Lower leg skin (tissue), 4 donors: ENCODE results near the gene SYS1. TPM values are rescaled to one million over a fixed set of nuclear protein-coding genes. Genes with fewer than 3 reads are reported as not detected.

ENCODE experiments used
- DNase-seq, 2 donors: peaks; one replicate each; pipeline ENCODE4 v3.0.0-alpha.2; 2019; ENCODE audit warnings: low spot score in 2 of 2
- H3K4me3 ChIP-seq: fragments of 200-600 bp; sonication (generic); 2 replicates; pipeline ENCODE4 v1.5.1; 2017; ENCODE audit warnings: mild to moderate bottlenecking, low read depth; ENCODE audit not compliant: poor library complexity, severe bottlenecking
- CTCF ChIP-seq, 3 donors: fragments of 450-650 bp; IDR thresholded peaks; one replicate each; pipeline ENCODE4 v1.5.1; 2016; ENCODE audit warnings: antibody characterized with exemption in 3 of 3, mild to moderate bottlenecking in 3 of 3, moderate library complexity in 2 of 3
- POLR2A ChIP-seq, 2 donors: fragments of 450-650 bp; IDR thresholded peaks; one replicate each; pipeline ENCODE4 v1.6.1; 2016 to 2017; ENCODE audit warnings: antibody characterized with exemption in 2 of 2, mild to moderate bottlenecking in 1 of 2, moderate library complexity in 1 of 2
- WGBS, 2 donors: methylation state at CpG; one replicate each; pipeline ENCODE4 v1.1.5; 2018; 5-methylcytosine and 5-hydroxymethylcytosine counted together
- intact Hi-C: fragments of 100-400 bp; cut with DNase I; formaldehyde crosslinking; loops from one replicate; pipeline ENCODE4 v1.15.0; 2023; ENCODE audit warnings: low total_unique reads
- total RNA-seq, 4 donors: library from RNA; depleted of rRNA; stranded (reverse); fragments of >200 nt; gene quantifications; one replicate each; pipeline ENCODE4 v1.1.0, GENCODE V29; 2016

Gene SYS1
- total RNA-seq, 4 donors from 2014 or later: 27.3 to 46.6 (median 36.0) TPM

GRCh38 chr20:45337367-45338120, 25.4 kb upstream of the SYS1 start:
- DNase-seq: no peak
- intact Hi-C loops: no loop called here
- no peak overlapping the region for H3K4me3 ChIP-seq
- TF ChIP-seq CTCF (IDR thresholded peaks at IDR 0.05) (no peak), POLR2A (IDR thresholded peaks at IDR 0.05) (no peak)
- 43 to 48% methylated on average over 15 of the region's 15 CpGs for WGBS, 2 donors

- intact Hi-C loops: no loop called here
- 71 to 72% methylated on average over 11 of the region's 11 CpGs for WGBS, 2 donors
- no peak overlapping the region for H3K4me3 ChIP-seq
- no peak for DNase-seq
- TF ChIP-seq POLR2A (IDR thresholded peaks at IDR 0.05): no peak
- no peak for TF ChIP-seq CTCF (IDR thresholded peaks at IDR 0.05)
These were observed 24.6 kb upstream of the SYS1 start for GRCh38 chr20:45338121-45339030.

- peak in 1 of 2 donors; percentile 76 for DNase-seq
- no peak for TF ChIP-seq CTCF (IDR thresholded peaks at IDR 0.05)
- TF ChIP-seq POLR2A (IDR thresholded peaks at IDR 0.05): no peak
- no peak overlapping the region for H3K4me3 ChIP-seq
- intact Hi-C loops: no loop called here
- 59% methylated on average over 6 of the region's 6 CpGs for WGBS, 2 donors
These were observed 23.9 kb upstream of the SYS1 start for GRCh38 chr20:45339084-45339483.

- intact Hi-C loops: no loop called here
- DNase-seq: no peak
- TF ChIP-seq POLR2A (IDR thresholded peaks at IDR 0.05) (no peak), CTCF (IDR thresholded peaks at IDR 0.05) (no peak)
- H3K4me3 ChIP-seq: no peak overlapping the region
- 80 to 83% methylated on average over 2 of the region's 2 CpGs for WGBS, 2 donors
These were observed 23.2 kb upstream of the SYS1 start for GRCh38 chr20:45339799-45340198.

GRCh38 chr20:45340236-45340847, 22.6 kb upstream of the SYS1 start:
- no peak overlapping the region for H3K4me3 ChIP-seq
- intact Hi-C loops: no loop called here
- TF ChIP-seq POLR2A (IDR thresholded peaks at IDR 0.05): no peak
- TF ChIP-seq CTCF (IDR thresholded peaks at IDR 0.05): no peak
- peak in 1 of 2 donors; percentile 47 for DNase-seq
- 41 to 43% methylated on average over 5 of the region's 5 CpGs for WGBS, 2 donors
